Measurements from ENCODE around the gene PEX3.
"Not testable (repeated sequence)": the region's sequence is repeated elsewhere in the genome, so short reads cannot be mapped to it uniquely, and the experiment has no call there.

DNA sequence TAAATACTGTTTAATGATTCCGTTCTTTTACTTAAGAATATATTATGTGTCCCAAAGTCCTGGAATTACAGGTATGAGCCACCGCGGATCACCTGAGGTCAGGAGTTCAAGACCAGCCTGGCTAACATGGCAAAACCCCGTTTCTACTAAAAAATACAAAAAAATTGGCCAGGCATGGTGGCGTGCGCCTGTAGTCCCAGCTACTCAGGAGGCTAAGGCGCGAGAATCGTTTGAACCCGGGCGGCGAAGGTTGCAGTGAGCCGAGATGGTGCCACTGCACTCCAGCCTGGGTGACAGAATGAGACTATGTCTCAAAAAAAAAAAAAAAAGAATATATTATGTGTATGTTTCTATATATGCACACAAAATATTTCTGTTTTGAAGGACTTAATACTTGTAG is 59.7 kb downstream of the PEX3 start:
- TF ChIP-seq, protein P1, sequence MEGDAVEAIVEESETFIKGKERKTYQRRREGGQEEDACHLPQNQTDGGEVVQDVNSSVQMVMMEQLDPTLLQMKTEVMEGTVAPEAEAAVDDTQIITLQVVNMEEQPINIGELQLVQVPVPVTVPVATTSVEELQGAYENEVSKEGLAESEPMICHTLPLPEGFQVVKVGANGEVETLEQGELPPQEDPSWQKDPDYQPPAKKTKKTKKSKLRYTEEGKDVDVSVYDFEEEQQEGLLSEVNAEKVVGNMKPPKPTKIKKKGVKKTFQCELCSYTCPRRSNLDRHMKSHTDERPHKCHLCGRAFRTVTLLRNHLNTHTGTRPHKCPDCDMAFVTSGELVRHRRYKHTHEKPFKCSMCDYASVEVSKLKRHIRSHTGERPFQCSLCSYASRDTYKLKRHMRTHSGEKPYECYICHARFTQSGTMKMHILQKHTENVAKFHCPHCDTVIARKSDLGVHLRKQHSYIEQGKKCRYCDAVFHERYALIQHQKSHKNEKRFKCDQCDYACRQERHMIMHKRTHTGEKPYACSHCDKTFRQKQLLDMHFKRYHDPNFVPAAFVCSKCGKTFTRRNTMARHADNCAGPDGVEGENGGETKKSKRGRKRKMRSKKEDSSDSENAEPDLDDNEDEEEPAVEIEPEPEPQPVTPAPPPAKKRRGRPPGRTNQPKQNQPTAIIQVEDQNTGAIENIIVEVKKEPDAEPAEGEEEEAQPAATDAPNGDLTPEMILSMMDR (IDR thresholded peaks at IDR 0.05; ENCODE audit: low read length), result not testable (repeated sequence)
- not testable (repeated sequence) for TF ChIP-seq EZH2 (optimal IDR thresholded peaks at IDR 0.05; ENCODE audit: low read depth, low read length); EZH2phosphoT487 (IDR thresholded peaks at IDR 0.05; ENCODE audit: low read length)

Measured in MM.1S (cell line).